A673 (cell line): ENCODE data around the gene LPCAT1. TPM values are rescaled to one million over a fixed set of nuclear protein-coding genes. Genes with fewer than 3 reads are reported as not detected.

Source experiments
- BruUV-seq: library from RNA; stranded (reverse); fragments of 400-500 nt; replicated peaks from 2 replicates; lab custom pipeline; 2021; lab: Mats Ljungman, UMichigan
- CTCF ChIA-PET: fragments of 300-600 bp; sonication (Branson Sonifier 250); formaldehyde crosslinking; loops from one replicate; lab custom pipeline; 2022; ENCODE audit warnings: antibody characterized with exemption; lab: Charles Lee
- POLR2A ChIA-PET: fragments of 300-600 bp; sonication (Branson Sonifier 250); formaldehyde crosslinking; loops from one replicate; lab custom pipeline; 2022; ENCODE audit warnings: antibody characterized with exemption; ENCODE audit not compliant: low non-redundant PET; lab: Charles Lee
- DNase-seq: peaks from one replicate; pipeline ENCODE4 v3.0.0-alpha.2; 2015; ENCODE audit warnings: low spot score
- H3K27ac ChIP-seq: fragments of 200-600 bp; sonication (generic); 2 replicates; pipeline ENCODE4 v1.5.1; 2016; ENCODE audit warnings: mixed run types, low read depth, mild to moderate bottlenecking, mixed read lengths, antibody characterized with exemption, low read length; ENCODE audit not compliant: poor library complexity, severe bottlenecking
- H3K27me3 ChIP-seq: fragments of 200-600 bp; sonication (generic); replicated peaks from 2 replicates; pipeline ENCODE4 v1.6.1; 2017; ENCODE audit warnings: mixed run types, low read depth, mild to moderate bottlenecking, mixed read lengths, antibody characterized with exemption, low read length; ENCODE audit not compliant: insufficient read depth, poor library complexity
- H3K36me3 ChIP-seq: fragments of 200-600 bp; sonication (generic); 2 replicates; pipeline ENCODE4 v1.6.1; 2016; ENCODE audit warnings: mixed run types, mild to moderate bottlenecking, mixed read lengths, antibody characterized with exemption, low read length; ENCODE audit not compliant: insufficient read depth, poor library complexity, severe bottlenecking
- H3K4me1 ChIP-seq: fragments of 200-600 bp; sonication (generic); 2 replicates; pipeline ENCODE4 v1.6.1; 2017; ENCODE audit warnings: mixed run types, mild to moderate bottlenecking, mixed read lengths, antibody characterized with exemption, low read length; ENCODE audit not compliant: insufficient read depth, poor library complexity, severe bottlenecking
- H3K4me3 ChIP-seq: fragments of 200-600 bp; sonication (generic); 2 replicates; pipeline ENCODE4 v1.5.1; 2016; ENCODE audit warnings: low read depth, mixed run types, mild to moderate bottlenecking, mixed read lengths, low read length; ENCODE audit not compliant: poor library complexity, severe bottlenecking
- H3K9me3 ChIP-seq: fragments of 200-600 bp; sonication (generic); 2 replicates; pipeline ENCODE4 v1.6.1; 2016; ENCODE audit warnings: mixed run types, low read depth, mild to moderate bottlenecking, mixed read lengths, antibody characterized with exemption, low read length; ENCODE audit not compliant: poor library complexity, severe bottlenecking
- EZH2 ChIP-seq: fragments of 200-600 bp; sonication (generic); IDR thresholded peaks from 2 replicates; pipeline ENCODE4 v1.6.1; 2017; ENCODE audit warnings: borderline replicate concordance, low read depth, mild to moderate bottlenecking, mixed read lengths, antibody characterized with exemption, low read length; ENCODE audit not compliant: poor library complexity, severe bottlenecking
- intact Hi-C: fragments of 100-400 bp; cut with micrococcal nuclease; formaldehyde crosslinking; loops from one replicate; pipeline ENCODE4 v1.10.0; 2022; ENCODE audit not compliant: unreplicated experiment
- total RNA-seq: library from RNA; stranded (reverse); gene quantifications from 2 replicates; pipeline ENCODE4 v1.2.3, GENCODE V29; 2021
- TF ChIP-seq, protein P1 (sequence below): fragments of 300-800, 200-600 bp; sonication (generic); conservative IDR thresholded peaks from 2 replicates; pipeline ENCODE4 v1.5.1; 2017; ENCODE audit warnings: low read depth, mild to moderate bottlenecking, antibody characterized with exemption, low read length, moderate library complexity, mixed read lengths

LPCAT1 gene
- total RNA-seq, 1 experiment from 2014 or later = 97.3 TPM

DNA sequence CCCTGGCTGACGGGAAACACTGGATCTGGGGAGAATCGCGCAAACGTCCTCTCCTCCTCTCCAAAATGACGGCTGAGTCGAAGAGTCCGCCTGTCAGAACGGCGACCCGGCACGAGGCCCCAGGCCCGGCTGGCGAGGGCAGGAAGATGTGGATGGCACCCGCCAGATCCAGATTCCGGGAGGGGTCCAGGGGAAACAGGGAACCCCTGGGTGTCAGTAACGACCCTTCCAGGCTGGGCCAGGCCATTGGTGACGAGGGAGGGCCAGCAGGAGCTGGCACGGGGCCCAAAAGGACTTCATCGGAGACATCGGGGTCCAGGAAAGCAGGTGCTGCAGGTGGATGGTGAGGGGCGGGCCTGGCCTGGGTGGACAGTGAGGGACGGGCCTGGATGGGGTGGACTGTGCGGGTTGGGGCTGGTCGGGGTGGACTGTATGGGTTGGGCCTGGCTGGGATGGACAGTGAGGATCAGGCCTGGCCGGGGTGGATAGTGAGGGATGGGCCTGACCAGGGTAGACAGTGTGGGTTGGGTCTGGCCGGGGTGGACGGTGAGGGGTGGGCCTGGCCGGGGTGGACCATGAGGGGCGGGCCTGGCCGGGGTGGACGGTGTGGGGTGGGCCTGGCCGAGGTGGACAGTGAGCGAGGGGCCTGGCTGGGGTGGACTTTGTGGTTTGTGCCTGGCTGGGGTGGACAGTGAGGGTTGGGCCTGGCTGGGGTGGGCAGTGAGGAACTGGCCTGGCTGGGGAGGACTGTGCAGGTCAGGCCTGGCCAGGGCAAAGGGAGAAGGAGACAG lies 92.5 kb downstream of the LPCAT1 start:
- no peaks in the 10 kb centered on the region for H3K36me3 ChIP-seq
- H3K27ac ChIP-seq = no peak overlapping the region
- H3K4me1 ChIP-seq = no peaks in the 10 kb centered on the region
- no peak overlapping the region for H3K4me3 ChIP-seq
- intact Hi-C loops = no loop called here
- no peaks in the 10 kb centered on the region for H3K27me3 ChIP-seq
- BruUV-seq = no TSS peak
- POLR2A ChIA-PET = no interaction called here
- CTCF ChIA-PET = no interaction called here
- H3K9me3 ChIP-seq = peaks cover 17% of the 10 kb centered on the region
- no peak for DNase-seq
- TF ChIP-seq, protein P1, sequence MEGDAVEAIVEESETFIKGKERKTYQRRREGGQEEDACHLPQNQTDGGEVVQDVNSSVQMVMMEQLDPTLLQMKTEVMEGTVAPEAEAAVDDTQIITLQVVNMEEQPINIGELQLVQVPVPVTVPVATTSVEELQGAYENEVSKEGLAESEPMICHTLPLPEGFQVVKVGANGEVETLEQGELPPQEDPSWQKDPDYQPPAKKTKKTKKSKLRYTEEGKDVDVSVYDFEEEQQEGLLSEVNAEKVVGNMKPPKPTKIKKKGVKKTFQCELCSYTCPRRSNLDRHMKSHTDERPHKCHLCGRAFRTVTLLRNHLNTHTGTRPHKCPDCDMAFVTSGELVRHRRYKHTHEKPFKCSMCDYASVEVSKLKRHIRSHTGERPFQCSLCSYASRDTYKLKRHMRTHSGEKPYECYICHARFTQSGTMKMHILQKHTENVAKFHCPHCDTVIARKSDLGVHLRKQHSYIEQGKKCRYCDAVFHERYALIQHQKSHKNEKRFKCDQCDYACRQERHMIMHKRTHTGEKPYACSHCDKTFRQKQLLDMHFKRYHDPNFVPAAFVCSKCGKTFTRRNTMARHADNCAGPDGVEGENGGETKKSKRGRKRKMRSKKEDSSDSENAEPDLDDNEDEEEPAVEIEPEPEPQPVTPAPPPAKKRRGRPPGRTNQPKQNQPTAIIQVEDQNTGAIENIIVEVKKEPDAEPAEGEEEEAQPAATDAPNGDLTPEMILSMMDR = no peak
- TF ChIP-seq EZH2 = no peak

DNA sequence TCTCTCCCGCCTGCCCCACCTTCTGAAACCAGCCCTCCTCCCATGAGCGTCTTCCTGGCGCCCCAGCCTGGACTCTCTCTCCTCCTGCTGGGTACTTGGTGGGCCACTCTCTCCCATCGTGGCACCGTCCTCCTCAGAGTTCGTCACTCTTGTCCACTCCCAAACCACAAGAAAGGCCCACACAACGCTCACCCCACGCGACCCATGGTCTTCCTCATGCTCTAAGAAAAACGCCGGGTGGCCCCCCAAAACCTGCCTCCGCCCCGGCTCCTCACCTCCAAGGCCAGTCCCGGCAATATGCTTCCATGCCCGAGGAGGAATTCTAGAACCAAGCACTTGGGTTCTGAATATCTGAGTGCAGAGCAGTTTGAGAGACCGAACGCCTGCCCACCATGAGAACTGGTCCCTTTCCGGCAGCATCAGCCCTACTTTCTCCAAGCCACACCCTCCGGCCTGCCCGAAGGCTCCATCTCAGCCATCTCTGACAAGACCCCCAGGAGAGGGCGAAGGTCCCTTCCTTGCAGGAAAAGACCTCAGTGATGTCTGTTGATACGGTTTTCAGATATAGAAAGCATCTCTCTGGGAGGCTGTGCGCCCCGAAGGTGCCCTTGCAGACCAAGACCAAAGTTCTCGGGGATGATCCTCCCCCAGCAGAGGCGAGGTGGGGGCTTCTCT lies 93.5 kb downstream of the LPCAT1 start:
- Histone ChIP-seq H3K4me1 (no peaks in the 10 kb centered on the region), H3K27me3 (peaks cover 2% of the 10 kb centered on the region), H3K9me3 (peaks cover 17% of the 10 kb centered on the region), H3K27ac (no peak overlapping the region), H3K36me3 (no peaks in the 10 kb centered on the region), H3K4me3 (no peak overlapping the region)
- ChIA-PET POLR2A (no interaction called here), CTCF (no interaction called here)
- DNase-seq = no peak
- intact Hi-C loops = no loop called here
- TF ChIP-seq, protein P1 = no peak
- no peak for TF ChIP-seq EZH2
- no TSS peak for BruUV-seq

DNA sequence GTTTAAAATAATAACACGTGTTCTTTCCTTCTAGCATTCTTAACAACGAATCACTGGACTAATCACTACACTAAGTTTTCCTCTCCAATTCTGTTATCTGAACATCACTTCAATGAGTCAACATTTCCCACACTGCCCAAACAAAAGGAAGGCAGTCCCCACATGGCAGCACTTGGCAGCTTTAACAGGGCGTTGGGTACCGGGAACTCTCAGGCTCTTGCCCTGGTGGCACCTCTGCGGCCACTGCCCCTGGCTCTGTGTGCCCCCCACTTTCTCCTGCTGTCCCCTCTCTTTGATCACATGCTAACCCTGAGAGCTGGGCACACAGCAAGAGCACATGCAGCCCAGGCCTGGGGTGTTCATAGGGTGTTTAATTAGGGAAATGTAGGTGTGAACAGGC lies 94.3 kb downstream of the LPCAT1 start:
- no TSS peak for BruUV-seq
- no peak for DNase-seq
- no peak overlapping the region for H3K4me3 ChIP-seq
- H3K4me1 ChIP-seq = no peaks in the 10 kb centered on the region
- no peak overlapping the region for H3K27ac ChIP-seq
- peaks cover 3% of the 10 kb centered on the region for H3K27me3 ChIP-seq
- no peaks in the 10 kb centered on the region for H3K36me3 ChIP-seq
- POLR2A ChIA-PET = no interaction called here
- intact Hi-C loops = no loop called here
- TF ChIP-seq, protein P1 = no peak
- no peak for TF ChIP-seq EZH2
- CTCF ChIA-PET = no interaction called here
- H3K9me3 ChIP-seq = peaks cover 17% of the 10 kb centered on the region
